Measurements from ENCODE around the gene ZC3H12D. TPM values are rescaled to one million over a fixed set of nuclear protein-coding genes. Genes with fewer than 3 reads are reported as not detected.

ZC3H12D gene
- total RNA-seq, 1 experiment from 2014 or later: not detected

DNA sequence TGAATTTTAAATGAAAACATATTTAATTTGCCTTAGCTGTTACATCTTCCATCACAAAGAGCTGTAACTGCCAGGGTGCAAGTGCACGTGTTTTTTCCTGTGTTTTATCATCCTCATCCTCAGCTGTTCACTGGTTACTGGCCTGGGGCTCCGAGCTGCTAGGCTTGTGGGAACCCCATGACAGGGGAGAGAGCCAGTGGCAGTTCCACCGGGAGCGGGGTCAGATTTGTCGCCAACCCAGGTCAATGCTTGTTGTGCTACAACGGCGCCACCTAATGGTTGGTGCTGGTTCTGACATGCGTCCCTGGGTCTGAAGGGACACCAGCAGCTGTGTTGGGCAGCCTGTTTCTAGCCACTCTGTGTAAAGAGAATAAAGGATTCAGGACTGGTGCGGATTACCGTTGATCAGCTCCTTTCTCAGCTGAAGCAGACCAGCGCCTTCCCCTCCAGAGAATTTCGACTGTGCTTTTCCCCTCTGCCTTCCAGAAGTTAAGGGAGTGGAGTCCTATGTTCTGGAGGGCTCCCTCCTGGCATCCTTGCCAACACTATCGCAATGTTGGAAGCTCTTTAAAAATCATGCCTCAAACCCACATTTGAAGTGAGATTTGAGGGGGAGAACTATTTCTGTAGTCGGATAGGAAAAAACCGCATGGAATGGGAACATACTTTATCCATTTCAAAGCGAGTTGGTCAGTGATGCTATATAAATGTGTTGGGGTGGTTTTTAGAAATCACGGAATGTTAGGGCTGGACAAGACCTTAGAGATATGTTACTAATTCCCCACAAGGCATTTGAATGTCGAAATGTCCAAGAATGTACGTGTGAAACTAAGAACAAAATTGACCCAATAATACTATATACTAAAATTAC, 52.7 kb downstream of the ZC3H12D start:
- no TSS peak for BruUV-seq (replicated peaks)
- H2AFZ ChIP-seq (ENCODE audit: low read length): peak overlapping the region; percentile 68
- H3K4me3 ChIP-seq (ENCODE audit: low read length): no peak overlapping the region
- TF ChIP-seq EZH2 (IDR thresholded peaks at IDR 0.05; ENCODE audit: low read length, unreplicated experiment) (no peak), EZH2phosphoT487 (IDR thresholded peaks at IDR 0.05; ENCODE audit: borderline replicate concordance, low read length) (no peak)
- TF ChIP-seq, protein P1, sequence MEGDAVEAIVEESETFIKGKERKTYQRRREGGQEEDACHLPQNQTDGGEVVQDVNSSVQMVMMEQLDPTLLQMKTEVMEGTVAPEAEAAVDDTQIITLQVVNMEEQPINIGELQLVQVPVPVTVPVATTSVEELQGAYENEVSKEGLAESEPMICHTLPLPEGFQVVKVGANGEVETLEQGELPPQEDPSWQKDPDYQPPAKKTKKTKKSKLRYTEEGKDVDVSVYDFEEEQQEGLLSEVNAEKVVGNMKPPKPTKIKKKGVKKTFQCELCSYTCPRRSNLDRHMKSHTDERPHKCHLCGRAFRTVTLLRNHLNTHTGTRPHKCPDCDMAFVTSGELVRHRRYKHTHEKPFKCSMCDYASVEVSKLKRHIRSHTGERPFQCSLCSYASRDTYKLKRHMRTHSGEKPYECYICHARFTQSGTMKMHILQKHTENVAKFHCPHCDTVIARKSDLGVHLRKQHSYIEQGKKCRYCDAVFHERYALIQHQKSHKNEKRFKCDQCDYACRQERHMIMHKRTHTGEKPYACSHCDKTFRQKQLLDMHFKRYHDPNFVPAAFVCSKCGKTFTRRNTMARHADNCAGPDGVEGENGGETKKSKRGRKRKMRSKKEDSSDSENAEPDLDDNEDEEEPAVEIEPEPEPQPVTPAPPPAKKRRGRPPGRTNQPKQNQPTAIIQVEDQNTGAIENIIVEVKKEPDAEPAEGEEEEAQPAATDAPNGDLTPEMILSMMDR (conservative IDR thresholded peaks at IDR 0.05; ENCODE audit: low read depth, low read length): peak; percentile 89
- H3K9me3 ChIP-seq (ENCODE audit: low read length): no peaks in the 10 kb centered on the region
- H3K4me1 ChIP-seq (ENCODE audit: insufficient read depth, low read length): no peaks in the 10 kb centered on the region
- H3F3A ChIP-seq (ENCODE audit: low read length, unreplicated experiment): no peaks in the 10 kb centered on the region
- H3K79me2 ChIP-seq (ENCODE audit: low read length): no peaks in the 10 kb centered on the region
- H3K27ac ChIP-seq (ENCODE audit: low read length): no peak overlapping the region
- DNase-seq (peak; percentile 87), ATAC-seq (peak; percentile 94)
- peak overlapping the region; percentile 46 for H3K4me2 ChIP-seq (ENCODE audit: low read length)
- ChIA-PET POLR2A (ENCODE audit: unreplicated experiment) (interaction anchor here (0.5 kb wide), 1 partner anchor 355 kb away, joined by 8 read pairs; no protein-coding TSS in a partner anchor), CTCF (interaction anchor here (0.7 to 1.3 kb wide), 4 partner anchors 60 to 401 kb away, joined by 3 to 7 read pairs (median 6); no protein-coding TSS in a partner anchor)
- H3K36me3 ChIP-seq (ENCODE audit: low read depth, low read length): no peaks in the 10 kb centered on the region
- H4K20me1 ChIP-seq (ENCODE audit: low read length): no peaks in the 10 kb centered on the region
- H3K27me3 ChIP-seq (ENCODE audit: low read length): no peaks in the 10 kb centered on the region
- H3K9me2 ChIP-seq (replicated peaks; ENCODE audit: low read length): no peaks in the 10 kb centered on the region
- no peak overlapping the region for H3K9ac ChIP-seq (ENCODE audit: low read length)
- intact Hi-C loops (cut with micrococcal nuclease): loop anchor here (1.0 to 5.0 kb wide), 5 partner anchors 85 to 685 kb away; partner anchors contain the start of gene UST

DNA sequence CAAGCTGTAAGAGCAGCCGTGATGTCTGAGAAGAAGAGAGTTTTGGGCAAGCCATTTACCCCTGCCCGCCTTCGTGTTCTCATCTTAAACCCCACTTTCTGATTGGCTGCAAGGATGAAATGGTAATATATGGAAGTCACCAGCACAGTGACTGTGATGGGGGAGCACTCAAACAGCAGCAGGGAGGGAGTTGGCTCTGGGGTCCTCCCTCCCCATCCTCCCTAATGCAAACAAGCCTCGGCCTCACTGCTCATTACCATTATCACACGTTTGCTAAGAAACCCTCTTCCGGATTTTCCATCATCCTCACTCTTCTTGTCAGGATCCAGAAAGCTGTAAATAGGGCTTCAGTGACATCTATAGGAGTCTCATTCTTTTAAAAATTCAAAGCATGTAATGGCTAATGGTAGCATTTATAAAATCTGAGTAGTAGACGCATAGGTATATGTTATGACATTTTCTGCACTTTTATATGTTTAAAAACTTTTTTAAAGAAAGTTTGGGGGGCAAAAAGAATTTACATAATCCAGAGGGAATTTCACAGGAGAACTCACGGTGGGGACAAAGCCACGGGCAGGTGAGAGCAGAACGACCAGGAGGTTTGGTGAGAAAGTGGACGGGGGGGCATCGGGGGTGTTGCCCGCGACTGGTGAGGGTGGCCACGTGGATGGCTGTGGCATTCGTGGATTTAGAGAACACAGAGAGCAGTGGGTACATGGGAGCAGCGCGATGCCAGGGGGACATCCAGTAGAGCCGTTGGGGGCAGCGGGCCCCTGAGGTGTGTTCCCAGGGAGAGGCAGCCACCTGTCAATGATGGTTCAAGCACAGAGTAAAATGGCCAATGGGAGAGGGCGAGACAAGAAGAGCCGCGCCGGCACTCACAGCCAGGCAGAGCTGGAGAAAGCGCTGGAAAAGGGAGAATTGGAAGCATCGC, 55.1 kb downstream of the ZC3H12D start:
- no peak overlapping the region for H3K4me3 ChIP-seq (ENCODE audit: low read length)
- no peaks in the 10 kb centered on the region for H4K20me1 ChIP-seq (ENCODE audit: low read length)
- no peak overlapping the region for H2AFZ ChIP-seq (ENCODE audit: low read length)
- ATAC-seq (no peak), DNase-seq (no peak)
- no TSS peak for BruUV-seq (replicated peaks)
- H3K9ac ChIP-seq (ENCODE audit: low read length): no peak overlapping the region
- no peaks in the 10 kb centered on the region for H3K36me3 ChIP-seq (ENCODE audit: low read depth, low read length)
- no peaks in the 10 kb centered on the region for H3K27me3 ChIP-seq (ENCODE audit: low read length)
- no peaks in the 10 kb centered on the region for H3K4me1 ChIP-seq (ENCODE audit: insufficient read depth, low read length)
- H3K9me2 ChIP-seq (replicated peaks; ENCODE audit: low read length): no peaks in the 10 kb centered on the region
- H3K9me3 ChIP-seq (ENCODE audit: low read length): no peaks in the 10 kb centered on the region
- intact Hi-C loops (cut with micrococcal nuclease): loop anchor here (2.0 to 5.0 kb wide), 2 partner anchors 197 to 682 kb away; partner anchors contain the start of gene UST
- CTCF ChIA-PET: no interaction called here
- TF ChIP-seq, protein P1 (conservative IDR thresholded peaks at IDR 0.05; ENCODE audit: low read depth, low read length): no peak
- no peak for TF ChIP-seq EZH2 (IDR thresholded peaks at IDR 0.05; ENCODE audit: low read length, unreplicated experiment)
- TF ChIP-seq EZH2phosphoT487 (IDR thresholded peaks at IDR 0.05; ENCODE audit: borderline replicate concordance, low read length): no peak
- no peak overlapping the region for H3K4me2 ChIP-seq (ENCODE audit: low read length)
- POLR2A ChIA-PET (ENCODE audit: unreplicated experiment): no interaction called here
- no peaks in the 10 kb centered on the region for H3K79me2 ChIP-seq (ENCODE audit: low read length)
- H3F3A ChIP-seq (ENCODE audit: low read length, unreplicated experiment): no peaks in the 10 kb centered on the region
- H3K27ac ChIP-seq (ENCODE audit: low read length): no peak overlapping the region

Measured in PC-3 (cell line).